K562 (cell line): ENCODE measurements around the gene TXNIP. TPM values are rescaled to one million over a fixed set of nuclear protein-coding genes. Genes with fewer than 3 reads are reported as not detected.
A peak's percentile ranks its signal among the peaks of the same experiment; 100 is the strongest.

Experiments used
- ARNT ChIP-seq, 2 experiments: fragments of 450-650 bp; IDR thresholded peaks; 2 replicates each; pipeline ENCODE4 v1.6.1; 2016; ENCODE audit warnings: mild to moderate bottlenecking in 1 of 2
- ATF7 ChIP-seq: fragments of 450-650 bp; IDR thresholded peaks from 2 replicates; pipeline ENCODE4 v1.7.1; 2014; ENCODE audit warnings: mild to moderate bottlenecking, moderate library complexity
- CREM ChIP-seq: IDR thresholded peaks from 2 replicates; pipeline ENCODE4 v1.6.1; 2014; ENCODE audit warnings: antibody characterized with exemption, low read depth
- CSDE1 ChIP-seq, 2 experiments: fragments of 450-650 bp; IDR thresholded peaks; 2 replicates each; pipeline ENCODE4 v1.6.1; 2016; ENCODE audit warnings: mild to moderate bottlenecking in 1 of 2
- CTBP1 ChIP-seq: fragments of 450-650 bp; IDR thresholded peaks from 2 replicates; pipeline ENCODE4 v1.6.1; 2016; ENCODE audit warnings: borderline replicate concordance
- E4F1 ChIP-seq: fragments of 250-450 bp; sonication (Bioruptor Pico); IDR thresholded peaks from 2 replicates; pipeline ENCODE4 v1.5.0; 2021; ENCODE audit warnings: mild to moderate bottlenecking, borderline replicate concordance
- FIP1L1 ChIP-seq: fragments of 200-400 bp; formaldehyde crosslinking; IDR thresholded peaks from 2 replicates; pipeline ENCODE4 v1.6.1; 2018; ENCODE audit warnings: mild to moderate bottlenecking, low read depth, low read length; ENCODE audit not compliant: poor library complexity, severe bottlenecking
- HMGXB4 ChIP-seq: sonication (generic); formaldehyde crosslinking; IDR thresholded peaks from 2 replicates; pipeline ENCODE4 v1.8.1; 2023; ENCODE audit warnings: mild to moderate bottlenecking, missing genetic modification reagents
- MCM5 ChIP-seq: fragments of 450-650 bp; IDR thresholded peaks from 2 replicates; pipeline ENCODE4 v1.6.1; 2016; ENCODE audit warnings: low read depth
- NFE2L1 ChIP-seq: fragments of 450-650 bp; IDR thresholded peaks from 2 replicates; pipeline ENCODE4 v1.6.1; 2016; ENCODE audit warnings: missing genetic modification characterization, low read depth, mild to moderate bottlenecking, missing compliant biosample characterization, moderate library complexity, borderline replicate concordance
- NFIC ChIP-seq: fragments of 450-650 bp; IDR thresholded peaks from 2 replicates; pipeline ENCODE4 v1.6.1; 2017; ENCODE audit warnings: mild to moderate bottlenecking, inconsistent platforms
- NONO ChIP-seq, 2 experiments: fragments of 200-400 bp in 1 of 2; fragments of 450-650 bp in 1 of 2; formaldehyde crosslinking in 1 of 2; IDR thresholded peaks; 2 replicates each; pipeline ENCODE4 v1.6.1; 2017; ENCODE audit warnings: low read depth in 2 of 2, mild to moderate bottlenecking in 2 of 2, moderate library complexity in 2 of 2, low read length in 1 of 2
- PHF20 ChIP-seq: fragments of 450-650 bp; IDR thresholded peaks from 2 replicates; pipeline ENCODE4 v1.6.1; 2018; ENCODE audit not compliant: partially characterized antibody
- PML ChIP-seq: IDR thresholded peaks from 2 replicates; pipeline ENCODE4 v1.6.1; 2012; ENCODE audit warnings: low read length, inconsistent platforms
- RHOXF2B ChIP-seq: fragments of 250-450 bp; sonication (Bioruptor Pico); conservative IDR thresholded peaks from 2 replicates; pipeline ENCODE4 v1.5.1; 2021
- SMARCB1 ChIP-seq: IDR thresholded peaks from 2 replicates; pipeline ENCODE4 v1.6.1; 2011; ENCODE audit warnings: improper control_type of control experiment, low read depth; ENCODE audit not compliant: insufficient read length
- XRCC4 ChIP-seq: IDR thresholded peaks from one replicate; pipeline ENCODE4 v1.6.1; 2011; ENCODE audit not compliant: insufficient read depth, insufficient read length; ENCODE audit errors: extremely low read depth
- ZBED1 ChIP-seq: IDR thresholded peaks from 2 replicates; pipeline ENCODE4 v1.6.1; 2014
- ZNF224 ChIP-seq: sonication (generic); formaldehyde crosslinking; IDR thresholded peaks from 2 replicates; pipeline ENCODE4 v1.8.0; 2022; ENCODE audit warnings: mild to moderate bottlenecking, missing genetic modification reagents
- ZNF436 ChIP-seq: fragments of 250-450, 450-650 bp; sonication (Bioruptor Pico); formaldehyde crosslinking; IDR thresholded peaks from 2 replicates; pipeline ENCODE4 v1.7.0; 2020; ENCODE audit warnings: mild to moderate bottlenecking
- polyA plus RNA-seq, 8 experiments: library from polyadenylated mRNA; depleted of rRNA in 4 of 8; stranded (reverse) in 5 of 8; unstranded in 3 of 8; fragments of >200 nt; fragmentation: Nextera tagmentation in 2 of 8; fragmentation: Illumina TruSeq in 1 of 8; extraction: Ambion mirVana in 2 of 8; extraction: Trizol in 1 of 8; gene quantifications; 2 replicates each; pipeline versions ENCODE4 v1.2.1 to v1.2.3, GENCODE V29; 2011 to 2014; ENCODE audit warnings: inconsistent platforms in 1 of 8, missing spikeins in 1 of 8
- total RNA-seq, 7 experiments: library from RNA; depleted of rRNA in 6 of 7; stranded (reverse); fragments of >200 nt in 6 of 7; fragmentation: Illumina TruSeq in 2 of 7; extraction: Trizol in 2 of 7; gene quantifications; 2 replicates each; pipeline versions ENCODE4 v1.2.1 to v1.2.3, GENCODE V29; 2011 to 2021; ENCODE audit warnings: low replicate concordance in 1 of 7
- TF ChIP-seq, protein P1 (sequence below): fragments of 450-650 bp; formaldehyde crosslinking; IDR thresholded peaks from 2 replicates; pipeline ENCODE4 v1.4.0; 2020; ENCODE audit warnings: mild to moderate bottlenecking, moderate library complexity
- TF ChIP-seq, protein P2 (sequence below): fragments of 250-450 bp; sonication (Bioruptor Pico); IDR thresholded peaks from 2 replicates; pipeline ENCODE4 v1.5.0; 2020; ENCODE audit warnings: mild to moderate bottlenecking, borderline replicate concordance

TXNIP gene
- total and polyA plus RNA-seq, 9 of the 15 experiments (the other 6 are each of a cell fraction or from before 2014, with no cell fraction given), result 120 to 499 (median 257) TPM

GRCh38 chr1:145964328-145965118, 31.9 kb downstream of the TXNIP start, which contains the start of the genes ANKRD34A and POLR3GL (continued):
- TF ChIP-seq SMARCB1 (peak; percentile 34), NFIC (0 out of 2 replicates have a peak, but pooled peaks have one; percentile 36), NFE2L1 (no peak), ZBED1 (0 out of 2 replicates have a peak, but pooled peaks have one; percentile 49), RHOXF2B (CRISPR knock-in tag) (no peak), CREM (no peak), ZNF224 (CRISPR knock-in tag) (no peak), MCM5 (no peak), CTBP1 (peak; percentile 44; the same call in 1 of the 2 replicates), FIP1L1 (no peak), ARNT (IDR thresholded peaks at IDR 0.05) (peak in 1 of 2 experiments; percentile 18; a peak in 2 of 4 replicates), PHF20 (no peak), NONO (IDR thresholded peaks at IDR 0.05; ENCODE audit: low read depth in 2 of 2, low read length in 1 of 2) (0 out of 4 replicates have a peak, but pooled peaks of 1 of the 2 experiments have one; percentile 9), E4F1 (CRISPR knock-in tag) (no peak), PML (peak; percentile 75), ATF7 (peak; percentile 55), CSDE1 (IDR thresholded peaks at IDR 0.05) (no peak), XRCC4 (no peak), ZNF436 (CRISPR knock-in tag) (no peak), HMGXB4 (CRISPR knock-in tag) (no peak)
- TF ChIP-seq, protein P1, sequence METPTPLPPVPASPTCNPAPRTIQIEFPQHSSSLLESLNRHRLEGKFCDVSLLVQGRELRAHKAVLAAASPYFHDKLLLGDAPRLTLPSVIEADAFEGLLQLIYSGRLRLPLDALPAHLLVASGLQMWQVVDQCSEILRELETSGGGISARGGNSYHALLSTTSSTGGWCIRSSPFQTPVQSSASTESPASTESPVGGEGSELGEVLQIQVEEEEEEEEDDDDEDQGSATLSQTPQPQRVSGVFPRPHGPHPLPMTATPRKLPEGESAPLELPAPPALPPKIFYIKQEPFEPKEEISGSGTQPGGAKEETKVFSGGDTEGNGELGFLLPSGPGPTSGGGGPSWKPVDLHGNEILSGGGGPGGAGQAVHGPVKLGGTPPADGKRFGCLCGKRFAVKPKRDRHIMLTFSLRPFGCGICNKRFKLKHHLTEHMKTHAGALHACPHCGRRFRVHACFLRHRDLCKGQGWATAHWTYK, result no peak
- TF ChIP-seq, protein P2, sequence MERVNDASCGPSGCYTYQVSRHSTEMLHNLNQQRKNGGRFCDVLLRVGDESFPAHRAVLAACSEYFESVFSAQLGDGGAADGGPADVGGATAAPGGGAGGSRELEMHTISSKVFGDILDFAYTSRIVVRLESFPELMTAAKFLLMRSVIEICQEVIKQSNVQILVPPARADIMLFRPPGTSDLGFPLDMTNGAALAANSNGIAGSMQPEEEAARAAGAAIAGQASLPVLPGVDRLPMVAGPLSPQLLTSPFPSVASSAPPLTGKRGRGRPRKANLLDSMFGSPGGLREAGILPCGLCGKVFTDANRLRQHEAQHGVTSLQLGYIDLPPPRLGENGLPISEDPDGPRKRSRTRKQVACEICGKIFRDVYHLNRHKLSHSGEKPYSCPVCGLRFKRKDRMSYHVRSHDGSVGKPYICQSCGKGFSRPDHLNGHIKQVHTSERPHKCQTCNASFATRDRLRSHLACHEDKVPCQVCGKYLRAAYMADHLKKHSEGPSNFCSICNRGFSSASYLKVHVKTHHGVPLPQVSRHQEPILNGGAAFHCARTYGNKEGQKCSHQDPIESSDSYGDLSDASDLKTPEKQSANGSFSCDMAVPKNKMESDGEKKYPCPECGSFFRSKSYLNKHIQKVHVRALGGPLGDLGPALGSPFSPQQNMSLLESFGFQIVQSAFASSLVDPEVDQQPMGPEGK (CRISPR knock-in tag), result no peak
